HG02798 (cell line): ENCODE measurements around the gene FDXACB1.
"Not testable (repeated sequence)": the region's sequence is repeated elsewhere in the genome, so short reads cannot be mapped to it uniquely, and the experiment has no call there.

ENCODE experiments used
- ATAC-seq: cut with Tn5 transposase; IDR thresholded peaks from one replicate; pipeline ENCODE4 v1.9.1; 2021; ENCODE audit warnings: mild to moderate bottlenecking; ENCODE audit not compliant: unreplicated experiment, poor library complexity

The FDXACB1 gene

GRCh38 chr11:111910676-111911562, 32.0 kb upstream of the FDXACB1 start:
- no peak for ATAC-seq

GRCh38 chr11:111909378-111909777, 30.4 kb upstream of the FDXACB1 start:
- no peak for ATAC-seq

GRCh38 chr11:111908639-111909305, 29.8 kb upstream of the FDXACB1 start:
- no peak for ATAC-seq

GRCh38 chr11:111906680-111907079, 27.7 kb upstream of the FDXACB1 start:
- ATAC-seq = no peak

GRCh38 chr11:111905411-111905810, 26.4 kb upstream of the FDXACB1 start:
- no peak for ATAC-seq

DNA sequence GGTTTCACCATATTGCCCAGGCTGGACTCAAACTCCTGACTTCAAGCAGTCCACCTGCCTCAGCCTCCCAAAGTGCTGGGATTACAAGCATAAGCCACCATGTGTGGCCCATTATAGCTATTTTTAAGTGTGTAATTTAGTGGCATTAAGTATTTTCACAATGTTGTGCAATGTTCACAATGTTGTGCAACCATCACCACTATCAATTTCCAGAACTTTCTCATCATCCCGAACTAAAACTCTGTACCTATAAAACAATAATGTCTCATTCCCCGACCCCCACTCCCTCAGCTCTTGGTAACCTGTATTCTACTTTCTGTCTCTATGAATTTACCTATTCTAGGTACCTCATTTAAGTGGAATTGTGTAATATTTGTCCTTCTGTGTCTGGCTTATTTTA, 7.9 kb upstream of the FDXACB1 start:
- ATAC-seq = no peak

DNA sequence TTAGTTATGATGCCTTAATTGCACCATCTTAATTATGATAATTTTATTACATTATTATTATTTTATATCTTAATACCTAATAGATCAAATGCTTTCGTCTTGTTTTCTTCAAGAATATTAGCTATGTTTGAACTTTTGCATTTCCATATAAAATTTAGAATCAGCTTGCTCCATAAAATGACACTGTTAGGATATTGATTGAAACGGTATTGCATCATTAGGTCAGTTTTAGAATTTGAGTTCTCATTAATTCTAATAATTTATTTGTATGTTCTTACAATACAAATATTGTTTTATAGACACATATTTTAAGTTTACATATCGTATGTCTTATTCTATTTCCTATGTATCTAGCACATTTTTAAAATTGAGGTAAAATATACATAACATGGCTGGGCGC, 7.1 kb upstream of the FDXACB1 start:
- no peak for ATAC-seq

DNA sequence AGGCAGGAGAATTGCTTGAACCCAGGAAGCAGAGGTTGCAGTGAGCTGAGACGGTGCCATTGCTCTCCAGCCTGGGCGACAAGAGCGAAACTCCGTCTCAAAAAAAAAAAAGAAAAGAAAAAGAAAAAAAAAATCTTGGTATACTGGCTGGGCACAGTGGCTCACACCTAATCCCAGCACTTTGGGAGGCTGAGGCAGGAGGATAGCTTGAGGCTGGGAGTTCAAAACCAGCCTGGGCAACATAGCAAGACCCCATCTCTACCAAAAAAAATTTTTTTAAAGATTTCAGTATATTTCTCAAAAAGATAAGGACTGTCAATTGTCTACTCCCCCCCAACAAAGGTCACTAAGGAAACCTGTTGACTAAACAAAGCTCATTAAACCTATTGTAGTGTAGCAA, 6.1 kb upstream of the FDXACB1 start:
- ATAC-seq = not testable (repeated sequence)

DNA sequence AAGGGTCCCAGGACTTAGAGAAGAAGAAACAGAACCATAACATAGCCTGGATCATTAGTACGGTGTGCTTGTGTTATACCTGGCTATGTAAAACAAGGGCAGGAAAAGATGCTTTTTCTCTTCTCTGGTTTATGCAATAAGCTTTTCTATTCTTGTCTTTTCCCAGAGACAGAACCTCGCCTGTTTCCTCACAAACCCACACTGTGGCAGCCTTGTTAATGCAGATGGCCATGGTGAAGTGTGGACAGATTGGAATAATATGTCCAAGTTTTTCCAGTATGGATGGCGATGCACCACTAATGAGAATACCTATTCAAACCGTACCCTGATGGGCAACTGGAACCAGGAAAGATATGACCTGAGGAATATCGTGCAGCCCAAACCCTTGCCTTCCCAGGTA, 3.2 kb upstream of the FDXACB1 start:
- no peak for ATAC-seq

- no peak for ATAC-seq
Observed at GRCh38 chr11:111879637-111879960, 634 bp upstream of the FDXACB1 start.

DNA sequence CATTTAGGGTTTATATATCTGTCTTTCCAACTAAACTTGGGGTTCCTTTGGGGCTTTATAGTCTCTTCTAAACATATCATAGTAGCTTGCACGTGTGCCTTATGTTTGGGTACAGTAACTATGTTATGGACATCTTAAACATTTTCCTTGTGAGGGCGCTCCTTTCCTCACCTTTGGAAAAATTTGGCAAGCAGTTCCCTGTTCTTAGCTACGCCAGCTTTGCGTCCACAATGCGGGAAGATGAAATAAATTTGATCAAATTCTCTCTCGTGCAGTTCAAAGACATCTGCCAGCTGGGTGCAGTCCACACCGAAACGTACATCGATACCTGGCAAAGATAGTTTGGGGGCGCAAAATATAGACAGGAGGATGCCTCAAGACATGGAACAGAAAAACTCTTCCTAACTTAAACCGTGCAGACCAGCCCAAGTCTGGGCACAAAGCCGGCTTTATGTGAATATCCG, 548 bp downstream of the FDXACB1 start:
- peak; percentile 8 for ATAC-seq

- no peak for ATAC-seq
Observed at GRCh38 chr11:111871693-111872161, 7.2 kb downstream of the FDXACB1 start.

DNA sequence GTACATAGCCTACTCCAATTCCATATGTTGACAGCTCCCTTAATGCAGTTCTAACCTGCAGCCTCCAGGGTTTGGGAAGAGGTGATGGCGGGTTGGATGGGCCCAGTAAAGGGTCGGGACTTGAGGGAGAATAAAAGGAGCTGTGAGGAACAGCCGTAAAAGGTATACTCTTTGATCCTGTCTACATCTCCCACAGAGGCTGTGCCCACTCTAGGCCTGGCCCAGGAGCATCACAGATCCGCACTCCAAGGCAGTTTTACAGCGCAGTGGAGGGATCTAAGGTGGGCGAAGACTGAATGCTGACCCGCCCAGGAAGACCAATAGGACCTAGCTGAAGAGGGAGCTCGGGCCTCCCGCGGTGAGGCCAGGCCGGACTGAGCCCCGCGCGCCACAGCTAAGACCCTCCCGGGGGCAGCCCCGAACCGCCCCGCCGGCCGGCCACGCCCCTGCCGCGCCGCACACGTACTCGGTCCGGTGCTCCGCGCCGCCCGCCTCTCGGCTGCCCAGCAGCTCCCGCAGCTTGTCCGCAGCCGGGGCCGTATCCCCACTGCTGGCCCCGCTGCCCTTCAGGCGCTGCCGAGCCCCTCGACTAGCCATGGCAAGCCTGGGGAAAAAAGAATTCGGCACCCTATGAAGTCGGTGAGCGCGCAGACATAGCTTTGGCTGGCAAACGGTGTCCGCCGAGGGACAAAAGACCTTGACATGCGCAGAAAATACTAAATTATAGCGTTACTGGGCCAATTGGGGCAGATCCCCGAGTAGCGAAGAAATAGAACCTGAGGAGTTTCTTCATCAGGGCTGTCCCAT, 7.9 kb downstream of the FDXACB1 start, which contains the start of gene ALG9:
TSS of gene ALG9 (minus strand) at position 696 of the 807 bp plus-strand sequence. CDS start at position 597, 99 bp downstream.
- ATAC-seq = peak; percentile 94

- peak; percentile 5 for ATAC-seq
Observed at GRCh38 chr11:111870522-111870885, 8.5 kb downstream of the FDXACB1 start.

GRCh38 chr11:111870113-111870512, 8.9 kb downstream of the FDXACB1 start:
- no peak for ATAC-seq

DNA sequence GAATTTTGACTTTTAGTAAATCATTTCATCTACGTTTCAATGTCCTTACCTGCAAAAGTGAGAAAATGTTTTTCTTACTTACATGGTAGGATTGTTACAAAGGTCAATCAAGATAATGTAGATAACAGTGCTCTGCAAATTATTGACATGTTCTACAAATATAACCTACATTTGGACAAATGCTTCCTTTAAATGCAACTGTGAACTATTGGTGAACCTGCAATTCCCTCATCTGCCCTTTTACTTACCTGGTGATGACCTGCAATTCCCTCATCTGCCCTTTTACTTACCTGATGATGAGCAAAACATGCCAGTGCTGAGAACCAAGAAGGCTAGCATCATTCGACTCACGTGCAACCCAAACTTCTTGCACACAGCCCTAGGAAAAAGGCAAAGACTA, 18.7 kb downstream of the FDXACB1 start:
- ATAC-seq = no peak

- ATAC-seq = no peak
Observed at GRCh38 chr11:111855506-111855905, 23.5 kb downstream of the FDXACB1 start.

DNA sequence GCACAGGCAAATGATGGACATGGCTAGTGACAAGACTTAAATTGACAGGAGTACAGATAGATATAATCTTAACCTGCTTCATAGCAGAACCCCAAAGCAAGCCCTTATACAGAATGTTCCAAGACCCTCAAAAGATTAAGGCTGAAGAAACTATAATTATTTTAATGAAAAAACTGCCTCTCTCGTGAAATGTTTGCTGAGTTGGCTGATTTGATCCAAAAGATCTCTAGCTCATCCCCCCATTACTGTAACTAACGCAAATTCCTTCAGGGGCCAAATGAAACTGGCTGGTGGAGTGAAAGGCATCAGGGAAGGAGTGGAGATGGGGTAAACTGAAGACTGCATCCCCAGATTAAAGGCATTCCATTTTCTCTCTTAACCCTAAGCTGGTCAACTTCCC, 26.9 kb downstream of the FDXACB1 start:
- no peak for ATAC-seq

DNA sequence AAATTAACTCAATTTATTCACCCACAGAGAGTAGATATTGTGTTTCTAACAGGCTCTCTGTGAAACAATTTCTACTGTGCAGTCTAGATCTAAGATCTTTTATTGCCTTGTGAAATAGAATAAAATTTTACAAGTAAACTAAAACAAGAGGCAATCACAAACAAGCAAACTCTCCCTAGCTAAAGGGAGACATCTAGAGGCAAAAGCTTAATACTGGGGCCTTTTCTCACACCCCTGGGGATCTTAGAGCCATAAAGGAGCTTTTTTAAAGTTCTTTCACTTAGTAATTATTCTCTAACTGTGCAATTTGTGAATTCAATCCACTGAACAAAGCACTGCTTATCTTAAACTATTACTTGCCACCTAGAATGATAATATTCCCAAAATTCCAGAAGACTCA, 27.3 kb downstream of the FDXACB1 start:
- no peak for ATAC-seq

DNA sequence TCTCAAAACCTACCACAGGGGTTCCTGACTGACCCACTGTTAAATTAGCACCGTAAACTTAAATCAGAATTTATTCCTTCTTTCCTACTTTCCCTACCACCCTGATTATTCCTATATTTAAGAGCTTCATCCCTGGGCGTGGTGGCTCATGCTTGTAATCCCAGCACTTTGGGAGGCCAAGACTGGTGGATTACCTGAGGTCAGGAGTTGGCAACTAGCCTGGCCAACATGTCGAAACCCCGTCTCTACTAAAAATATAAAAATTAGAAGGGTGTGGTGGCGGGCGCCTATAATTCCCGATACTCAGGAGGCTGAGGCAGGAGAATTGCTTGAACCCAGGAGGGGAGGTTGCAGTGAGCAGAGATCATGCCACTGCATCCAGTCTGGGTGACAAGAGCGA, 27.9 kb downstream of the FDXACB1 start:
- ATAC-seq = no peak

- ATAC-seq = no peak
Observed at GRCh38 chr11:111849631-111850030, 29.3 kb downstream of the FDXACB1 start.
